Thyroid gland (tissue), 4 donors: ENCODE measurements around the gene PREX1.

ENCODE experiments used
- POLR2A ChIP-seq, 2 donors: fragments of 450-650 bp; IDR thresholded peaks; one replicate each; pipeline ENCODE4 v1.6.1; 2017; ENCODE audit warnings: antibody characterized with exemption in 2 of 2, mild to moderate bottlenecking in 2 of 2, moderate library complexity in 1 of 2
- TF ChIP-seq, protein P1 (sequence below), 6 experiments: fragments of 200-600 bp in 3 of 6; fragments of 450-650 bp in 3 of 6; sonication (generic) in 3 of 6; IDR thresholded peaks; one replicate each; pipeline ENCODE4 v1.5.1; 2016 to 2019; ENCODE audit warnings: antibody characterized with exemption in 6 of 6, mild to moderate bottlenecking in 2 of 6, inconsistent platforms in 1 of 6, moderate library complexity in 1 of 6

GRCh38 chr20:48639899-48640298 lies 187.9 kb downstream of the PREX1 start:
- no peak for TF ChIP-seq POLR2A (IDR thresholded peaks at IDR 0.05)
- TF ChIP-seq, protein P1, sequence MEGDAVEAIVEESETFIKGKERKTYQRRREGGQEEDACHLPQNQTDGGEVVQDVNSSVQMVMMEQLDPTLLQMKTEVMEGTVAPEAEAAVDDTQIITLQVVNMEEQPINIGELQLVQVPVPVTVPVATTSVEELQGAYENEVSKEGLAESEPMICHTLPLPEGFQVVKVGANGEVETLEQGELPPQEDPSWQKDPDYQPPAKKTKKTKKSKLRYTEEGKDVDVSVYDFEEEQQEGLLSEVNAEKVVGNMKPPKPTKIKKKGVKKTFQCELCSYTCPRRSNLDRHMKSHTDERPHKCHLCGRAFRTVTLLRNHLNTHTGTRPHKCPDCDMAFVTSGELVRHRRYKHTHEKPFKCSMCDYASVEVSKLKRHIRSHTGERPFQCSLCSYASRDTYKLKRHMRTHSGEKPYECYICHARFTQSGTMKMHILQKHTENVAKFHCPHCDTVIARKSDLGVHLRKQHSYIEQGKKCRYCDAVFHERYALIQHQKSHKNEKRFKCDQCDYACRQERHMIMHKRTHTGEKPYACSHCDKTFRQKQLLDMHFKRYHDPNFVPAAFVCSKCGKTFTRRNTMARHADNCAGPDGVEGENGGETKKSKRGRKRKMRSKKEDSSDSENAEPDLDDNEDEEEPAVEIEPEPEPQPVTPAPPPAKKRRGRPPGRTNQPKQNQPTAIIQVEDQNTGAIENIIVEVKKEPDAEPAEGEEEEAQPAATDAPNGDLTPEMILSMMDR (IDR thresholded peaks at IDR 0.05) = no peak
